Duodenal mucosa (tissue), 2 donors: Measurements from ENCODE around the gene NEMP1.

Experiments
- H3K27ac ChIP-seq: one replicate; pipeline ENCODE4 v1.7.0; 2013; ENCODE audit warnings: low read depth, low read length
- H3K27me3 ChIP-seq, 2 donors: one replicate each; pipeline ENCODE4 v1.7.0; 2013; ENCODE audit warnings: low read length in 2 of 2, control low read depth in 1 of 2; ENCODE audit not compliant: insufficient read depth in 2 of 2, control insufficient read depth in 1 of 2
- H3K36me3 ChIP-seq, 2 donors: one replicate each; pipeline ENCODE4 v1.7.0; 2013; ENCODE audit warnings: low read length in 2 of 2, control low read depth in 1 of 2; ENCODE audit not compliant: insufficient read depth in 2 of 2, control insufficient read depth in 1 of 2
- H3K4me1 ChIP-seq, 2 donors: one replicate each; pipeline ENCODE4 v1.7.0; 2013; ENCODE audit warnings: low read length in 2 of 2, control low read depth in 1 of 2; ENCODE audit not compliant: insufficient read depth in 2 of 2, control insufficient read depth in 1 of 2
- H3K4me3 ChIP-seq, 2 donors: one replicate each; pipeline ENCODE4 v1.7.0; 2013; ENCODE audit warnings: low read length in 2 of 2, low read depth in 1 of 2
- H3K9ac ChIP-seq, 2 donors: one replicate each; pipeline ENCODE4 v1.7.0; 2013; ENCODE audit warnings: low read length in 2 of 2, low read depth in 1 of 2
- H3K9me3 ChIP-seq, 2 donors: one replicate each; pipeline ENCODE4 v1.7.0; 2013; ENCODE audit warnings: low read length in 2 of 2, control low read depth in 1 of 2; ENCODE audit not compliant: control insufficient read depth in 1 of 2

Gene NEMP1

DNA sequence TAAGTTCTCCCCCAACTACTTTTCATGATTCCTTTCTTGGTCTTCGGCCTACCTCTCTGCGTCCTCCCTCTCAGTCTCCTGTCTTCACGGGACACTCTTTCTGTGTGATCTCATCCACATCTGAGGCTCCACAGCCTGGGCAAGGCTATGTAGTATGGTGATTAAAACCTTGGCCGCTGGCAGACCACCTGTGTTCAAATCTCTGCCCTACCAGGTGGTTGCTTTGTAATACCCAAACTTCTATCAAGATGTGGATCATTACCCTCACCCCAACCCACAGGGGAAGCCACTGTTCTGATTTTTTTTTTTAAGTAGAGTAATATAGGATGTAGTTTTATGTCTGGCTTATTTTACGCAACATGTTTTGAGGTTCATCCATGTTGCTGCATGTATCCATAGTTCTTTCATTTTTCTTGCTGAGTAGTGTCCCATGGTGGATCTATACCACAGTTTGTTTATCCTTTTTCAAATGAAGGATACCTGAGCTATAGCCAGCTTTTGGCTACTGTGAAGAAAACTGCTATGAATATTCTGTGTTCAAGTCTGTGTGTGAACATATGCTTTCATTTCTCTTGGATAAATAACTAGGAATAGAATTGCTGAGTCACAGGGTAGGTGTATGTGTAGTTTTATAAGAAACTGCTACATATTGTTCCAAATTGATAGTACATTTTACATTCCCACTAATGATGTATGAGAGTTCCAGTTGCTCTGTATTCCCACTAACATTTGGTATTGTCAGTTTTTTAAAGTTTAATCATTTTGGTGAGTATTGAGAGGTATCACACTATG is 40.9 kb upstream of the NEMP1 start:
- Histone ChIP-seq H3K4me3 (no peak overlapping the region), H3K4me1 (peaks cover under 1 to 4% of the 10 kb centered on the region in 2 donors), H3K27me3 (no peaks in the 10 kb centered on the region), H3K27ac (no peak overlapping the region), H3K9me3 (no peaks in the 10 kb centered on the region), H3K36me3 (no peaks in the 10 kb centered on the region), H3K9ac (no peak overlapping the region)

DNA sequence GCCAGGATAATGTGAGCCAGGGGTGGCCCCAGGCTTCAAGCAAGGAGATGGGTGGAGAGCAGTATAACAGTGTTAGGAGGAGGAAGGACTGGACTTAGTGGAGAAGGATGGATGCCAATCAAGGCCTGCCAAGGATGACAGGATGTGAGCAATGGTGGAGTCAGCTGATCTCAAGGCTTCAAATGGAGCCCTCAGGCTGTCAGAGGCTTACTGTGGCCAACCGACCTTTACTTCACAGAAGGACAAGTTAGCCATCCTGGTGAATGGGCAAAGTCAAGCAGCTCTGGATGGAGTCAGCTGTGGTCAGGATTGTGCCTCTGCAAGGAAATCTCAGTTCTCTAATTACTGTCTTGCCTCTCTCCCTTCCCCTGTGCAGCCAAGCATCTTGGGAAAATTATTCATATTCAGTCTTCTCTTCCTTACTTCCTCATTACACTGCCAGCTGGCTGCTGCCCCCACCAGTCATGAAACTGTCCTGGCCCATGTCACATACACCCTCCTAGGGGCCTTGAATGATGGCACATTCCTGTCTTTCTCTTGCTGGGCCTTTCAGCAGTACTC is 40.2 kb upstream of the NEMP1 start:
- Histone ChIP-seq H3K4me1 (peaks cover 0 to 4% of the 10 kb centered on the region in 2 donors), H3K9me3 (no peaks in the 10 kb centered on the region), H3K4me3 (no peak overlapping the region), H3K36me3 (no peaks in the 10 kb centered on the region), H3K27ac (no peak overlapping the region), H3K9ac (no peak overlapping the region), H3K27me3 (no peaks in the 10 kb centered on the region)

DNA sequence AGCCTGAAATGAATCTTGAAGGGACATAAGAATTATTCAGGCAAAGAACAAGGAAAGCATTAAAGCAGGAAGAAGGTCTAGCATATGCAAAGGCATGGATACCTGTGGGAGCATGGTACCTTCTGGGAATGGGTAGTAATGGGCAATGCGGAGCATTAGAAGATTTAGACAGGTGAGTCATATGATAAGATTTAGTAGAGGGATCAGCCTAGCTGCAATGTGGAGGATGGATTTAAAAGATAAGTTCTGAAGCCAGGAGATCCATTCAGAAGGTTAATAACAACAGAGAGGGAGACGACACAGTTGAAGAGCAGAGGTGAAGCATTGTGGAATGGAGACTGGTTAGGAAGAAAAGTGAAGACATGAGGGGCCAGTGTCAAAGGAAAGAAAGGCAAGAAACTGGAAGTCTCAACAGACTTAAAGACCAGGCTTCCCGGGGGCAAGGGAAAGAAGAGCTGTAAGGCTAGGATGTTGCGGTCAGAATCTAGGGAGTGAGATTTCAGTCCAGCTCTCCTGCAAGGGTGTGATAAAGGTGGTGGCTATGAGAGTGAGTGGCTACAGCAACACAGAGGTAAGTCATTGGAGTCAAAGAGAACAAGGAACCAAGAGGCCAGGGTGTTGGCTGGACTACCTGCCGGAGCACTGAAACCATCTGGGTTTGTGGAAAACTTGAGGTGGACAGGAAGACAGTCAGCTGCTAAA is 38.1 kb upstream of the NEMP1 start:
- H3K27ac ChIP-seq, result no peak overlapping the region
- no peak overlapping the region for H3K4me3 ChIP-seq
- no peaks in the 10 kb centered on the region for H3K36me3 ChIP-seq
- no peaks in the 10 kb centered on the region for H3K27me3 ChIP-seq
- peaks cover 4 to 5% of the 10 kb centered on the region in 2 donors for H3K4me1 ChIP-seq
- no peak overlapping the region for H3K9ac ChIP-seq
- H3K9me3 ChIP-seq, result no peaks in the 10 kb centered on the region

DNA sequence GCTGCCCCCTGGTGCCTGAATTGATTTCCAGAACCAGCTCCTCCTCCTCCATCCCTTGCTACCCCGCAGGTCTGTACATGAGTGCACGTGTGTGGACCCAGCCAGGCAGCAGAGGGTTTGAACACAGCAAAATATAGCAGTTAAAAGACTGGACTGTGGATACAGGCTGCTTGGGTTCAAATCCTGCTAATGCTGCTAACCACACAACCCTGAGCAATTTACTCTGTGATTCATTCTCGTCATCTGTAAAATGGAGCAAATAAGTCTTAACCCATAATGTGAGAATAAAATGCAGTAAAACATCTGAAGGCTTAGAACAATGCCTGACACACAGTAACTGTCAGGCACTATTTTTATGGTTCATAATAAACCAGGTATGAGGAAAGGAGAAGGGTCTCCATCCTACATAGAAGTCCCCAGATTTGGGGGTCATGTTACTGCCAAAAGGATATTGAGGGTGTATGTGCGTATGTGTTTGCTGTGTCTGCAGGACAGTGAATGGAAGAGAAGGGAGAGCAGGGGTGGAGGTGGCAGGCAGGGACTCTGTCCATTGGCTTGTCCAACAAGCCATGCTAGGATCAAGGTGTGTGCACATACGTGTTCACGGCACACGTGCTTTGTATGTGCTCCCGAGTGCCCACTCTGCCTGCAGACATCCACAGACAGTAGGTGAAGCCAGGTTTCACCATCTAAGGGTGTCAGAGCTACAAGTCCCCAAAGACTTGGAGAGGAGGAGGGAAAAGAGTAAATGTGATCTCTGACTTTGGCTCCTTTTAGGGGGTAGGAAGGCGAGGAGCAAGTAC is 34.1 kb upstream of the NEMP1 start:
- Histone ChIP-seq H3K27ac (peak overlapping the region; percentile 99), H3K4me3 (peak overlapping the region; percentile 73 to 98), H3K9ac (peak overlapping the region in 1 of 2 donors; percentile 98), H3K9me3 (no peaks in the 10 kb centered on the region), H3K36me3 (peaks cover 7% of the 10 kb centered on the region in 2 donors), H3K27me3 (no peaks in the 10 kb centered on the region), H3K4me1 (peaks cover 20 to 26% of the 10 kb centered on the region in 2 donors)

DNA sequence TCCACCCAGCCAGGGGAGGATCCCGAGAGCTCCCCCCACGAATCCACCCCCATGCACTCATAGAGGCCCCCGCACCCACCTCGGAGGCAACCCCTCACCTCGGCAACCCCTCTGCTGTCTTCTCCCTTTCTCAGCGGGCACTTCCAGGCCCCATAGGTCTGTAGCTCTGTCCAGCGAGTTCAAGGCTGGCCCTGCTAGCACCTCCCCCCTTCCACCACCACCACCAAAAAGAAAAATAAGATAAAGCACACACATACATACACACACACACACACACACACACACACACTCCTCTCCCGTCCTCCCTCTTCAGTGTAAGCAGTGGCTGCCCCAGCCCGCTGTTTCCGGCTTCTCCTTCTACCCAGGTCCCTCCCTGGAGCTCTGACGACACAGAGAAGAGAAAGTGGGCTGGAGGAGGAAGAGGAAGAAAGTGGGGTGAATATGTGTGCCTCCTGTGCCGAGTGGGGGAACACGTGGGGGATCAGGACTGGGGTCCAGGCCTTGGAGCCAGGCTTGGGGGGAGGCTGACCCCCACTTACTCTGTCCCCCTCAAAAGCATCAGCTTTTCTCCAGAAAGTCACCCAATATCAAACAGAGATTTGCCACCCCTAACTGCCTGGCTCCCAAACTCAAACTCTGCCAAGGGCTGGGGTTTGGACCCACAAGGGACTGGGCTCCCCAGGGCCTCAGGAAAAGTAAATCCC is 32.6 kb upstream of the NEMP1 start, which contains the start of gene STAT6:
STAT6 (minus strand) TSS at position 332 of the 704 bp plus-strand sequence. CDS start 3,084 bp downstream, outside the sequence.
- Histone ChIP-seq H3K4me3 (peak within 1 kb of the TSS; percentile 73 to 98), H3K4me1 (peaks cover 27 to 39% of the 10 kb centered on the region in 2 donors), H3K9ac (peak within 1 kb of the TSS; percentile 88 to 98), H3K9me3 (no peaks in the 10 kb centered on the region), H3K27ac (peak within 1 kb of the TSS; percentile 99), H3K36me3 (peaks cover 10 to 21% of the 10 kb centered on the region in 2 donors), H3K27me3 (no peaks in the 10 kb centered on the region)

DNA sequence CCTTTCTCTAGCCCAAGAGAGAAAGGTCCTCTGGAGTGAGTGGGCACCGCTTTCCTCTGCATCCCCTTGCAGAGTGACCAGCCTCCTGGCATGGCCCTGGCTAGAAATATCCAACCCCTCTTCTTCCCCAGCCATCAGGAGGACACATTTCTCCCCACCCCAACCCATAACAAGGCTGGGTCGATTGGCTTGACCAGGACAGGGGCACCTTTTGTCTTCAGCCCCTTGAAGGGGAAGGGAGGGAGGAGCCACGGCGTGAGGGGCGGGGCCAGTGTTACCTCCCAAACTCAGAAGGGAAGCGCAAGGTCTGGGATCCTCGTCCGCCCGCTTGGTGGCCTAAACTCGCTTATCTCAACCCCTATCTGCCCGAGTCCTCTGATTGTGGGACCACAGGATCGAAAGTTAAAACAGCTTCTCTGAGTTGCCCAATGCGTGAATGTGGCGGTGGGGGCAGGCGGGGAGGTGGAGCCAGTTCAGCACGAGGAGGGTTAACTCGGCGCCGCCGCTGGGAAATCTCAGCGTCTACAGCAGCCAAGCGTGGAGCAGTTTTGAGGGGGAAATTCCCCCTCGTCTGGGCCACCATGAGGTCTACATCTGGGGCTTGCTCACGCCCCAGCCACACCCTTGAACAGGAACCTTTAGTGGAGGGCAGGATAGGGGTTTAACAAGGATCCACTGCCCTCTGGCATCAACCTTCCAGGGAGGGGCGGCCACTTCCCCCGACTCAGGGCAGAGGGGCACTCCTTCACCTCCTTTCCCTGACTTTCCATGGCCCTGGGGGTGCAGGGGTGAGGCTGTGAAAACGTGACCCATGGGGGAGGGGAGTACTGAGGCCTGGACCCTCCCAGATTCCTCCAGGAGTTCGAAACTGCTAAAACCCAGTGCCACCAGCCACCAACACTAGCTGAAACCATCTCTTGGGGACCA is 31.8 kb upstream of the NEMP1 start:
- H3K27me3 ChIP-seq, result no peaks in the 10 kb centered on the region
- peak overlapping the region; percentile 88 to 98 for H3K9ac ChIP-seq
- H3K4me1 ChIP-seq, result peaks cover 33 to 44% of the 10 kb centered on the region in 2 donors
- peaks cover 18 to 29% of the 10 kb centered on the region in 2 donors for H3K36me3 ChIP-seq
- peak overlapping the region; percentile 73 to 98 for H3K4me3 ChIP-seq
- H3K27ac ChIP-seq, result peak overlapping the region; percentile 99
- H3K9me3 ChIP-seq, result no peaks in the 10 kb centered on the region

DNA sequence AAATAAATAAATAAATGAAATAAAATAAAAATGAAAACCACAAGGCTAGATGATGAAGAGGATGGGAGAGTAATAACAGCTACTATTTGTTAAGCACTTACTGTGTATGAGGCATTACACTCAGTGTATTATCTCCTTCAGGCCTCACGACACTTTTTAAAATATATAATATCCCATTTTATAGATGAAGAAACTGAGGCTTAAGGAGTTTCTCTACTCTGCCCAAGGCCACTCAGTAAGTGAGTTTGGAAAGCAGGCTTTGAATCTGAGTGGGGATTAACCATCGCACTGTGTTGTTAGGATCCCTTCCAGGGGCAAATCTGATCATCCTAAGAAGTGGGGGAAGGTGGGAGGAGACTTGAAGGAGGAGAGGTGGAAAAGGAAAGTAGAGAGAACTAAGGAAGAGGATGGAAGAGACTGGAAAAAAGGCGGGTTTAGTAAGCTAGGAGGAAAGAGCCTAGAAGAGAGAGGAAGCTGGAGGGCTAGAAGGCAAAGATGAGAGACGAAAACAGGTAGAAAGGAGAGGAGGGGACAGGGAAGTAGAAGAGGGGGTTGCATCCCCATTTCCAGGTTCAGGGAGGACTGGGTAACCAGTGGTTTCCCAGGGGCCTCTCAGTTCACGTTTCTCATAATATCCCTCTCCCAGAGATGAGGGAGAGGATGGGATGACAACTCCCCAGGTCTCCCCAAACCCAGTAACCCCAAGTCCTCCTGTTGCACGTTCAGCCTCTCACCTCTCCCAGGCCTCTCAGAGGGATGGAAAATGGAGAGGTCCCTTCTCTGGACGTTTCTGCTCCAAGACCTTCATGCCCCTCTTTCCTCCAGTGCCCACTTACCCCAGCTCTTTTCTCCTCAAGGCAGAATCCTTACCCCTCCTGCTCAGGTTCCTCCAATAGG is 30.9 kb upstream of the NEMP1 start:
- H3K9ac ChIP-seq, result peak overlapping the region; percentile 88 to 98
- no peak overlapping the region for H3K27ac ChIP-seq
- H3K4me3 ChIP-seq, result peak overlapping the region; percentile 73 to 98
- H3K9me3 ChIP-seq, result no peaks in the 10 kb centered on the region
- peaks cover 26 to 38% of the 10 kb centered on the region in 2 donors for H3K36me3 ChIP-seq
- H3K27me3 ChIP-seq, result no peaks in the 10 kb centered on the region
- peaks cover 33 to 50% of the 10 kb centered on the region in 2 donors for H3K4me1 ChIP-seq

GRCh38 chr12:57107456-57108155 is 29.0 kb upstream of the NEMP1 start:
- peaks cover 33 to 45% of the 10 kb centered on the region in 2 donors for H3K36me3 ChIP-seq

More at GRCh38 chr12:57107456-57108155, 29.0 kb upstream of the NEMP1 start:
- H3K27ac ChIP-seq, result no peak overlapping the region
- peak overlapping the region in 1 of 2 donors; percentile 13 for H3K9ac ChIP-seq
- H3K4me1 ChIP-seq, result peaks cover 35 to 51% of the 10 kb centered on the region in 2 donors
- H3K4me3 ChIP-seq, result no peak overlapping the region
- H3K9me3 ChIP-seq, result no peaks in the 10 kb centered on the region
- H3K27me3 ChIP-seq, result no peaks in the 10 kb centered on the region
